Natural killer cell (primary cell): Measurements from ENCODE around the gene CTRB1. TPM values are rescaled to one million over a fixed set of nuclear protein-coding genes. Genes with fewer than 3 reads are reported as not detected.

Source experiments
- total RNA-seq, 4 donors: library from RNA; stranded (reverse); fragments of 120-200 nt in 1 of 4; gene quantifications; one replicate each; pipeline versions ENCODE4 v1.2.3 to v1.2.4, GENCODE V29; 2013 to 2022

Gene CTRB1
- total RNA-seq, 3 donors from 2014 or later (not counting 1 experiment from before 2014, with no cell fraction given): not detected

Other genes with a start within 250 kb of the CTRB1 start
- 10 to 100 TPM; 60.5 to 83.7 (median 73.2) TPM for gene WDR59, start 233.9 kb upstream of the CTRB1 start, total RNA-seq
- gene ZNRF1, start 220.0 kb upstream of the CTRB1 start, total RNA-seq: 1 to 10 TPM; 2.4 to 5.1 (median 3.4) TPM
- 1 to 10 TPM in 1 of 3 donors, under 1 TPM in 1, not detected in 1; 0.12 to 1.3 TPM for gene LDHD, start 102.2 kb upstream of the CTRB1 start, total RNA-seq
- gene ZFP1, start 70.5 kb upstream of the CTRB1 start, total RNA-seq: 10 to 100 TPM in 2 of 3 donors, 1 to 10 TPM in 1; 9.0 to 16.2 (median 14.9) TPM
- gene CTRB2, start 11.8 kb upstream of the CTRB1 start, total RNA-seq: not detected
- not detected for gene BCAR1, start 32.6 kb downstream of the CTRB1 start, total RNA-seq
- 10 to 100 TPM; 32.2 to 38.8 (median 32.3) TPM for gene CFDP1, start 214.5 kb downstream of the CTRB1 start, total RNA-seq
- gene TMEM170A, start 245.7 kb downstream of the CTRB1 start, total RNA-seq: 10 to 100 TPM; 51.5 to 61.0 (median 53.9) TPM